HCT116 (cell line): ENCODE data around the gene HTR3E. TPM values are rescaled to one million over a fixed set of nuclear protein-coding genes. Genes with fewer than 3 reads are reported as not detected.

Experiments used
- ATAC-seq: fragments of 200-7000 bp; cut with Tn5 transposase; 2 replicates; pipeline ENCODE4 v1.9.1; 2020; ENCODE audit warnings: mild to moderate bottlenecking, moderate library complexity
- BruUV-seq: library from RNA; stranded (reverse); fragments of 400-500 nt; replicated peaks from 2 replicates; lab custom pipeline; 2021; lab: Mats Ljungman, UMichigan
- CTCF ChIA-PET: fragments of 300-600 bp; sonication (Branson Sonifier 250); formaldehyde crosslinking; loops from one replicate; lab custom pipeline; 2021; ENCODE audit warnings: antibody characterized with exemption; lab: Charles Lee
- POLR2A ChIA-PET: fragments of 300-600, 350-600 bp; sonication (Branson Sonifier 250); formaldehyde crosslinking; loops from one replicate; lab custom pipeline; 2021; ENCODE audit warnings: antibody characterized with exemption; lab: Charles Lee
- RAD21 ChIA-PET, 2 experiments: fragments of 300-600 bp; sonication (Branson Sonifier 250); formaldehyde crosslinking; loops; one replicate each; lab custom pipeline; 2023; ENCODE audit warnings: low total read pairs in 2 of 2; ENCODE audit not compliant: uncharacterized antibody in 2 of 2, unreplicated experiment in 2 of 2, low non-redundant PET in 1 of 2; lab: Charles Lee
- DNase-seq: peaks from one replicate; pipeline ENCODE4 v3.0.0-alpha.2; 2010; ENCODE audit warnings: low read depth, low spot score
- H2AFZ ChIP-seq: fragments of 200-600 bp; shearing (Covaris generic), sonication (generic); 2 replicates; pipeline ENCODE4 v1.6.1; 2017; ENCODE audit warnings: low read depth, mixed run types, mixed read lengths, antibody characterized with exemption, low read length; ENCODE audit not compliant: poor library complexity, severe bottlenecking
- H3K27ac ChIP-seq: 2 replicates; pipeline ENCODE4 v1.5.1; 2012; ENCODE audit warnings: low read depth, low read length
- H3K27me3 ChIP-seq: fragments of 200-600 bp; sonication (generic); 2 replicates; pipeline ENCODE4 v1.6.1; 2016; ENCODE audit warnings: mixed run types, low read length, mixed read lengths; ENCODE audit not compliant: insufficient read depth
- H3K36me3 ChIP-seq, 2 experiments: fragments of 200-500 bp in 1 of 2; fragments of 200-600 bp in 1 of 2; sonication (Bioruptor generic) in 1 of 2; sonication (generic) in 1 of 2; 2 replicates each; pipeline versions ENCODE4 v1.5.1 to v1.6.1; 2014 to 2016; ENCODE audit warnings: low read length in 2 of 2, inconsistent platforms in 1 of 2, mixed read lengths in 1 of 2, mixed run types in 1 of 2; ENCODE audit not compliant: insufficient read depth in 2 of 2, control insufficient read depth in 1 of 2
- H3K4me1 ChIP-seq, 2 experiments: fragments of 200-600 bp in 1 of 2; sonication (generic) in 1 of 2; 2 replicates each; pipeline versions ENCODE4 v1.5.1 to v1.6.1; 2012 to 2017; ENCODE audit warnings: low read length in 2 of 2, inconsistent platforms in 1 of 2, mild to moderate bottlenecking in 1 of 2, mixed read lengths in 1 of 2, mixed run types in 1 of 2, moderate library complexity in 1 of 2; ENCODE audit not compliant: insufficient read depth in 2 of 2, control insufficient read depth in 1 of 2
- H3K4me2 ChIP-seq: fragments of 200-600 bp; sonication (generic); 2 replicates; pipeline ENCODE4 v1.6.1; 2017; ENCODE audit warnings: mixed run types, low read length, mixed read lengths
- H3K4me3 ChIP-seq, 2 experiments: fragments of 200-600 bp in 1 of 2; sonication (generic) in 1 of 2; replicated peaks in 1 of 2; 2 replicates each; pipeline ENCODE4 v1.5.1; 2011 to 2016; ENCODE audit warnings: low read length in 2 of 2, control low read depth in 1 of 2, low read depth in 1 of 2, mild to moderate bottlenecking in 1 of 2, mixed read lengths in 1 of 2, mixed run types in 1 of 2
- H3K79me2 ChIP-seq: fragments of 200-600 bp; sonication (generic); 2 replicates; pipeline ENCODE4 v1.6.1; 2017; ENCODE audit warnings: mild to moderate bottlenecking, mixed run types, low read length, moderate library complexity, mixed read lengths; ENCODE audit not compliant: insufficient read depth
- H3K9ac ChIP-seq: fragments of 200-600 bp; sonication (generic); 2 replicates; pipeline ENCODE4 v1.6.1; 2016; ENCODE audit warnings: low read length, mixed read lengths
- H3K9me2 ChIP-seq: fragments of 200-600 bp; sonication (generic), shearing (Covaris generic); 2 replicates; pipeline ENCODE4 v1.6.1; 2017; ENCODE audit warnings: mixed run types, mild to moderate bottlenecking, moderate library complexity; ENCODE audit not compliant: insufficient read depth
- H3K9me3 ChIP-seq, 2 experiments: fragments of 200-500 bp in 1 of 2; fragments of 200-600 bp in 1 of 2; sonication (Bioruptor generic) in 1 of 2; sonication (generic) in 1 of 2; 2 replicates each; pipeline ENCODE4 v1.6.1; 2014 to 2017; ENCODE audit warnings: low read length in 2 of 2, mixed read lengths in 2 of 2, inconsistent platforms in 1 of 2, low read depth in 1 of 2, mild to moderate bottlenecking in 1 of 2, mixed run types in 1 of 2, moderate library complexity in 1 of 2; ENCODE audit not compliant: control insufficient read depth in 1 of 2, insufficient read depth in 1 of 2
- H4K20me1 ChIP-seq: fragments of 200-600 bp; sonication (generic), shearing (Covaris generic); 2 replicates; pipeline ENCODE4 v1.6.1; 2017; ENCODE audit warnings: mixed run types, mild to moderate bottlenecking, moderate library complexity; ENCODE audit not compliant: insufficient read depth
- CEBPB ChIP-seq: IDR thresholded peaks from 2 replicates; pipeline ENCODE4 v1.6.1; 2012; ENCODE audit warnings: low read depth
- EZH2 ChIP-seq: fragments of 200-600 bp; sonication (generic); IDR thresholded peaks from 2 replicates; pipeline ENCODE4 v1.6.1; 2017; ENCODE audit warnings: antibody characterized with exemption, mixed run types
- EZH2phosphoT487 ChIP-seq: fragments of 200-600 bp; IDR thresholded peaks from 2 replicates; pipeline ENCODE4 v1.6.1; 2018; ENCODE audit warnings: antibody characterized with exemption, borderline replicate concordance
- FOSL1 ChIP-seq: IDR thresholded peaks from 2 replicates; pipeline ENCODE4 v1.6.1; 2012; ENCODE audit warnings: low read depth
- POLR2A ChIP-seq: IDR thresholded peaks from 2 replicates; pipeline ENCODE4 v1.7.0; 2011; ENCODE audit warnings: borderline replicate concordance; ENCODE audit not compliant: insufficient read depth, insufficient read length; ENCODE audit errors: extremely low read depth
- RAD21 ChIP-seq: IDR thresholded peaks from 2 replicates; pipeline ENCODE4 v1.6.1; 2012; ENCODE audit warnings: low read depth, mild to moderate bottlenecking
- SIN3A ChIP-seq: IDR thresholded peaks from 2 replicates; pipeline ENCODE4 v1.6.1; 2012; ENCODE audit warnings: low read depth
- SP1 ChIP-seq: IDR thresholded peaks from 2 replicates; pipeline ENCODE4 v1.6.1; 2012; ENCODE audit warnings: low read depth
- SRF ChIP-seq: IDR thresholded peaks from 2 replicates; pipeline ENCODE4 v1.6.1; 2012; ENCODE audit warnings: low read depth
- TCF7L2 ChIP-seq: IDR thresholded peaks from 2 replicates; pipeline ENCODE4 v1.7.0; 2011; ENCODE audit warnings: borderline replicate concordance, inconsistent platforms; ENCODE audit not compliant: insufficient read depth, insufficient read length; ENCODE audit errors: extremely low read depth
- YY1 ChIP-seq: IDR thresholded peaks from 2 replicates; pipeline ENCODE4 v1.6.1; 2011; ENCODE audit warnings: low read length, low read depth, moderate library complexity, mild to moderate bottlenecking; ENCODE audit not compliant: insufficient replicate concordance; ENCODE audit errors: extremely low read depth
- intact Hi-C: fragments of 100-400 bp; cut with micrococcal nuclease; formaldehyde crosslinking; loops from 2 replicates; pipeline ENCODE4 v1.10.0; 2022
- total RNA-seq: library from RNA; stranded (reverse); gene quantifications from one replicate; pipeline ENCODE4 v1.2.1, GENCODE V29; 2021; ENCODE audit not compliant: unreplicated experiment
- TF ChIP-seq, protein P1 (sequence below), 3 experiments: fragments of 200-600 bp in 1 of 3; sonication (generic) in 1 of 3; IDR thresholded peaks in 2 of 3; conservative IDR thresholded peaks in 1 of 3; 2 replicates each; pipeline ENCODE4 v1.5.1; 2012 to 2017; ENCODE audit warnings: low read depth in 2 of 3, low read length in 2 of 3, antibody characterized with exemption in 1 of 3, borderline replicate concordance in 1 of 3, control low read depth in 1 of 3, mild to moderate bottlenecking in 1 of 3, mixed read lengths in 1 of 3, mixed run types in 1 of 3, moderate library complexity in 1 of 3; ENCODE audit not compliant: insufficient read depth in 1 of 3
- TF ChIP-seq, protein P2 (sequence below): IDR thresholded peaks from 2 replicates; pipeline ENCODE4 v1.6.1; 2011; ENCODE audit warnings: mild to moderate bottlenecking, low read length, moderate library complexity; ENCODE audit not compliant: insufficient replicate concordance; ENCODE audit errors: extremely low read depth
- TF ChIP-seq, protein P3 (sequence below): IDR thresholded peaks from 2 replicates; pipeline ENCODE4 v1.6.1; 2012

Gene HTR3E
- total RNA-seq, 1 experiment from 2014 or later, result not detected

DNA sequence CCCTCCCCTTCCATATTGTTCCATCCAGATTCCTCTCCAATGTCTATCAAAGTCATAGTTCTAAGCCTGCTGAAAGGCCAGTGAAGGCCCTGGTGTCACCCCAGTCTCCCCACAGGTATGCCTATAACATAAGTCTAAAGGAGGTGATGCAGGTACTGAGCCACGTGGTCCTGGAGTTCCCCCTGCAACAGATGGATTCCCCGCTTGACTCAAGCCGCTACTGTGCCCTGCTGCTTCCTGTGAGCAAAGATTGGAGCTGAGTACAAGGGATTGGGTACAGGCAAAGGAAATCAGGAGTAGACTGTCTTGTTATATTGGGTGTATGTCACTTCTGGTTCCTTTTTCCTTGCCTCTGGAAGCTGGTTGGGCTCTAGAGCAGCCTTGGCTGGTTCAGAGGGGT lies 46.5 kb downstream of the HTR3E start:
- H3K27me3 ChIP-seq, result no peaks in the 10 kb centered on the region
- intact Hi-C loops, result no loop called here
- H3K9me2 ChIP-seq, result no peaks in the 10 kb centered on the region
- no TSS peak for BruUV-seq
- ATAC-seq, result no peak
- H3K27ac ChIP-seq, result no peak overlapping the region
- H4K20me1 ChIP-seq, result no peaks in the 10 kb centered on the region
- H3K79me2 ChIP-seq, result peaks cover 18% of the 10 kb centered on the region
- CTCF ChIA-PET, result interaction anchor here (1.5 to 2.0 kb wide), 4 partner anchors 8 to 248 kb away, joined by 3 to 7 read pairs (median 4); partner anchors contain the start of gene EIF2B5
- H3K4me1 ChIP-seq, result 0 out of 4 replicates have a peak, but pooled peaks cover 0 to 8% of the 10 kb centered on the region in 2 experiments
- no peak overlapping the region for H3K9ac ChIP-seq
- H3K4me2 ChIP-seq, result no peak overlapping the region
- no peaks in the 10 kb centered on the region for H3K9me3 ChIP-seq
- no peak overlapping the region for H3K4me3 ChIP-seq
- TF ChIP-seq POLR2A (no peak), CEBPB (no peak), YY1 (no peak), SRF (no peak), EZH2phosphoT487 (no peak), FOSL1 (no peak), TCF7L2 (no peak)
- TF ChIP-seq, all 23 proteins: peak for 0
- POLR2A ChIA-PET, result interaction anchor here (0.6 kb wide), 1 partner anchor 10 kb away, joined by 5 read pairs; no protein-coding TSS in a partner anchor
- RAD21 ChIA-PET, result no interaction called here
- H2AFZ ChIP-seq, result no peak overlapping the region
- peaks cover 38 to 47% of the 10 kb centered on the region in 2 experiments for H3K36me3 ChIP-seq
- no peak for DNase-seq

DNA sequence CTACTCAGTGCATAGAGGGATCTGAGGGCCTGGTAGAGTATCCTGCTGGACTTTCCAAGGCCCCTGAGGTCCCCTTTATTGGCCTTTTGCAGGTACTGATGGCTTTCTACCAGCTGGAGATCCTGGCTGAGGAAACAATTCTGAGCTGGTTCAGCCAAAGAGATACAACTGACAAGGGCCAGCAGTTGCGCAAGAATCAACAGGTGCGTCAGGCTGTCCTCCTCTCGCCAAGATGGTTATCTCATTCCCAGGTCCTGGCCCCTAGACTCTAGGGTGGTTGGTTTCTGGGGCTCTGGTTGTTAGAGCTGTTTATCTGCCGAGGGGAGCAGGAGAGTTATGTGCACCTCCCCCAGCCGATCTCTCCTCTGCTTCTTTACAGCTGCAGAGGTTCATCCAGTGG lies 47.6 kb downstream of the HTR3E start:
- ChIA-PET CTCF (interaction anchor here (1.2 to 2.1 kb wide), 8 partner anchors 10 to 249 kb away, joined by 3 to 9 read pairs (median 4); partner anchors contain the start of genes EEF1AKMT4 and EIF2B5), POLR2A (interaction anchor here (2.3 kb wide), 1 partner anchor 9 kb away, joined by 7 read pairs; the partner anchor contains the start of gene EIF2B5), RAD21 (interaction anchor here (0.7 to 1.4 kb wide), 2 partner anchors 117 to 140 kb away, joined by 3 to 4 read pairs; partner anchors contain the start of gene CAMK2N2 (in 1 of the 2))
- peaks cover 38 to 47% of the 10 kb centered on the region in 2 experiments for H3K36me3 ChIP-seq
- H2AFZ ChIP-seq, result no peak overlapping the region
- H3K27ac ChIP-seq, result peak overlapping the region; percentile 11; the same call in 1 of the 2 replicates
- H3K4me2 ChIP-seq, result no peak overlapping the region
- BruUV-seq, result no TSS peak
- ATAC-seq, result no peak
- no peaks in the 10 kb centered on the region for H3K9me3 ChIP-seq
- no peak overlapping the region for H3K4me3 ChIP-seq
- TF ChIP-seq EZH2 (no peak), TCF7L2 (no peak), SRF (no peak), SIN3A (no peak), RAD21 (no peak), SP1 (no peak)
- TF ChIP-seq, protein P1, sequence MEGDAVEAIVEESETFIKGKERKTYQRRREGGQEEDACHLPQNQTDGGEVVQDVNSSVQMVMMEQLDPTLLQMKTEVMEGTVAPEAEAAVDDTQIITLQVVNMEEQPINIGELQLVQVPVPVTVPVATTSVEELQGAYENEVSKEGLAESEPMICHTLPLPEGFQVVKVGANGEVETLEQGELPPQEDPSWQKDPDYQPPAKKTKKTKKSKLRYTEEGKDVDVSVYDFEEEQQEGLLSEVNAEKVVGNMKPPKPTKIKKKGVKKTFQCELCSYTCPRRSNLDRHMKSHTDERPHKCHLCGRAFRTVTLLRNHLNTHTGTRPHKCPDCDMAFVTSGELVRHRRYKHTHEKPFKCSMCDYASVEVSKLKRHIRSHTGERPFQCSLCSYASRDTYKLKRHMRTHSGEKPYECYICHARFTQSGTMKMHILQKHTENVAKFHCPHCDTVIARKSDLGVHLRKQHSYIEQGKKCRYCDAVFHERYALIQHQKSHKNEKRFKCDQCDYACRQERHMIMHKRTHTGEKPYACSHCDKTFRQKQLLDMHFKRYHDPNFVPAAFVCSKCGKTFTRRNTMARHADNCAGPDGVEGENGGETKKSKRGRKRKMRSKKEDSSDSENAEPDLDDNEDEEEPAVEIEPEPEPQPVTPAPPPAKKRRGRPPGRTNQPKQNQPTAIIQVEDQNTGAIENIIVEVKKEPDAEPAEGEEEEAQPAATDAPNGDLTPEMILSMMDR (IDR thresholded peaks at IDR 0.05 in 2 of 3, conservative IDR thresholded peaks at IDR 0.05 in 1 of 3; ENCODE audit: borderline replicate concordance in 1 of 3, insufficient read depth in 1 of 3, low read depth in 2 of 3, low read length in 2 of 3), result no peak
- TF ChIP-seq, protein P2, sequence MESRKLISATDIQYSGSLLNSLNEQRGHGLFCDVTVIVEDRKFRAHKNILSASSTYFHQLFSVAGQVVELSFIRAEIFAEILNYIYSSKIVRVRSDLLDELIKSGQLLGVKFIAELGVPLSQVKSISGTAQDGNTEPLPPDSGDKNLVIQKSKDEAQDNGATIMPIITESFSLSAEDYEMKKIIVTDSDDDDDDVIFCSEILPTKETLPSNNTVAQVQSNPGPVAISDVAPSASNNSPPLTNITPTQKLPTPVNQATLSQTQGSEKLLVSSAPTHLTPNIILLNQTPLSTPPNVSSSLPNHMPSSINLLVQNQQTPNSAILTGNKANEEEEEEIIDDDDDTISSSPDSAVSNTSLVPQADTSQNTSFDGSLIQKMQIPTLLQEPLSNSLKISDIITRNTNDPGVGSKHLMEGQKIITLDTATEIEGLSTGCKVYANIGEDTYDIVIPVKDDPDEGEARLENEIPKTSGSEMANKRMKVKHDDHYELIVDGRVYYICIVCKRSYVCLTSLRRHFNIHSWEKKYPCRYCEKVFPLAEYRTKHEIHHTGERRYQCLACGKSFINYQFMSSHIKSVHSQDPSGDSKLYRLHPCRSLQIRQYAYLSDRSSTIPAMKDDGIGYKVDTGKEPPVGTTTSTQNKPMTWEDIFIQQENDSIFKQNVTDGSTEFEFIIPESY, result no peak
- TF ChIP-seq, protein P3, sequence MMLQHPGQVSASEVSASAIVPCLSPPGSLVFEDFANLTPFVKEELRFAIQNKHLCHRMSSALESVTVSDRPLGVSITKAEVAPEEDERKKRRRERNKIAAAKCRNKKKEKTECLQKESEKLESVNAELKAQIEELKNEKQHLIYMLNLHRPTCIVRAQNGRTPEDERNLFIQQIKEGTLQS, result no peak
- peaks cover 0 to 13% of the 10 kb centered on the region in 2 experiments; a peak in 1 of 4 replicates for H3K4me1 ChIP-seq
- H4K20me1 ChIP-seq, result no peaks in the 10 kb centered on the region
- H3K9me2 ChIP-seq, result no peaks in the 10 kb centered on the region
- no peaks in the 10 kb centered on the region for H3K27me3 ChIP-seq
- H3K79me2 ChIP-seq, result peaks cover 12% of the 10 kb centered on the region
- no peak overlapping the region for H3K9ac ChIP-seq
- intact Hi-C loops, result loop anchor here (2.0 kb wide), 1 partner anchor 104 kb away; the partner anchor contains the start of genes ALG3 and EEF1AKMT4
- no peak for DNase-seq
